PC-9 (cell line): ENCODE results near the gene ADAMTS13.

Source experiments
- EZH2 ChIP-seq: fragments of 200-600 bp; sonication (generic); IDR thresholded peaks from 2 replicates; pipeline ENCODE4 v1.8.0; 2017; ENCODE audit warnings: antibody characterized with exemption, low read depth
- TF ChIP-seq, protein P1 (sequence below): fragments of 200-600 bp; sonication (generic); conservative IDR thresholded peaks from 2 replicates; pipeline ENCODE4 v1.6.1; 2017; ENCODE audit warnings: mixed run types, antibody characterized with exemption, mild to moderate bottlenecking, moderate library complexity

DNA sequence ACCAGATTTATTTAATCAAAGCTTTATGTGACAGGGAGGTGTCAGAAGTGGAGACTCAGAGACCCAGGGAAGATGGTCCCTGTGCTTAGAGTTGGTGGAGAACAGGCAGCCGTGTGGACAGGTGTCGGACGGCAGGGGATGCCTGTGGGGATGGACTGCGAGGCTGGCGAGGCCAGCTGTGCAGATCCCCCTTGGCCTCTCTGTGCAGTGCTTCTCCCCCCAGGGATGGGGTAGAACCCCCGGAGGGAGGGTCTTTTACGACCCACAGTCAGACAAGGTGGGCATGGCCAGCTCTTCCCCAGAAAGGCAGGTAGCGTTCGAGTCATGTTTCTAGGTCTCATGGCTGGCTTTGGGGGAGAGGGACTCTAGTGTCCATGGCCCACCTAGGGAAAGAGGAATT lies 61.4 kb downstream of the ADAMTS13 start:
- TF ChIP-seq, protein P1, sequence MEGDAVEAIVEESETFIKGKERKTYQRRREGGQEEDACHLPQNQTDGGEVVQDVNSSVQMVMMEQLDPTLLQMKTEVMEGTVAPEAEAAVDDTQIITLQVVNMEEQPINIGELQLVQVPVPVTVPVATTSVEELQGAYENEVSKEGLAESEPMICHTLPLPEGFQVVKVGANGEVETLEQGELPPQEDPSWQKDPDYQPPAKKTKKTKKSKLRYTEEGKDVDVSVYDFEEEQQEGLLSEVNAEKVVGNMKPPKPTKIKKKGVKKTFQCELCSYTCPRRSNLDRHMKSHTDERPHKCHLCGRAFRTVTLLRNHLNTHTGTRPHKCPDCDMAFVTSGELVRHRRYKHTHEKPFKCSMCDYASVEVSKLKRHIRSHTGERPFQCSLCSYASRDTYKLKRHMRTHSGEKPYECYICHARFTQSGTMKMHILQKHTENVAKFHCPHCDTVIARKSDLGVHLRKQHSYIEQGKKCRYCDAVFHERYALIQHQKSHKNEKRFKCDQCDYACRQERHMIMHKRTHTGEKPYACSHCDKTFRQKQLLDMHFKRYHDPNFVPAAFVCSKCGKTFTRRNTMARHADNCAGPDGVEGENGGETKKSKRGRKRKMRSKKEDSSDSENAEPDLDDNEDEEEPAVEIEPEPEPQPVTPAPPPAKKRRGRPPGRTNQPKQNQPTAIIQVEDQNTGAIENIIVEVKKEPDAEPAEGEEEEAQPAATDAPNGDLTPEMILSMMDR = no peak
- TF ChIP-seq EZH2 = no peak
